A549 (cell line): ENCODE measurements around the gene RPL7A.

Experiments used
- BCL3 ChIP-seq: fragments of >200 bp; sonication (Bioruptor Twin); formaldehyde crosslinking; IDR thresholded peaks from 3 replicates; pipeline ENCODE4 v1.6.1; 2016
- CTCF ChIP-seq: fragments of >200 bp; sonication (Bioruptor Twin); formaldehyde crosslinking; IDR thresholded peaks from 3 replicates; pipeline ENCODE4 v1.5.1; 2016
- EHMT2 ChIP-seq: fragments of 200-600 bp; sonication (generic); IDR thresholded peaks from 2 replicates; pipeline ENCODE4 v1.6.1; 2016; ENCODE audit warnings: antibody characterized with exemption, low read depth, mild to moderate bottlenecking, moderate library complexity
- GATA3 ChIP-seq: IDR thresholded peaks from 2 replicates; pipeline ENCODE4 v1.6.1; 2012; ENCODE audit warnings: borderline replicate concordance
- HOXA7 ChIP-seq: fragments of 250-450 bp; sonication (Bioruptor Pico); IDR thresholded peaks from 2 replicates; pipeline ENCODE4 v1.5.0; 2020; ENCODE audit warnings: mild to moderate bottlenecking, moderate library complexity
- JUN ChIP-seq, 2 experiments: fragments of >200 bp; sonication (Bioruptor Twin); formaldehyde crosslinking; IDR thresholded peaks; 2 replicates in 1 of 2; 3 replicates in 1 of 2; pipeline ENCODE4 v1.6.1; 2016 to 2017
- MYC ChIP-seq: IDR thresholded peaks from 2 replicates; pipeline ENCODE4 v1.6.1; 2012; ENCODE audit warnings: mild to moderate bottlenecking, inconsistent platforms, low read length, improper control_type of control experiment, borderline replicate concordance
- POLR2A ChIP-seq: IDR thresholded peaks from 2 replicates; pipeline ENCODE4 v1.6.1; 2012; ENCODE audit warnings: mild to moderate bottlenecking, low read length
- RCOR1 ChIP-seq: fragments of 150-350 bp; IDR thresholded peaks from 2 replicates; pipeline ENCODE4 v1.6.1; 2014; ENCODE audit warnings: antibody characterized with exemption, low read length, low read depth
- REST ChIP-seq: fragments of 200-600 bp; sonication (generic); IDR thresholded peaks from 2 replicates; pipeline ENCODE4 v1.6.1; 2016; ENCODE audit warnings: antibody characterized with exemption, mild to moderate bottlenecking, moderate library complexity

- TF ChIP-seq CTCF (no peak), JUN (IDR thresholded peaks at IDR 0.05) (no peak), HOXA7 (CRISPR knock-in tag) (no peak), REST (no peak), MYC (no peak), BCL3 (no peak), EHMT2 (no peak), GATA3 (no peak), POLR2A (no peak), RCOR1 (no peak)
Observed at GRCh38 chr9:133346021-133346785, 1.8 kb upstream of the RPL7A start.
